ENCODE measurements around the gene VPS13A. TPM values are rescaled to one million over a fixed set of nuclear protein-coding genes. Genes with fewer than 3 reads are reported as not detected.
A peak's percentile ranks its signal among the peaks of the same experiment; 100 is the strongest.

Gene VPS13A
- total and polyA plus RNA-seq, 2 of the 13 experiments (the other 11 are each of a cell fraction or from before 2014, with no cell fraction given), result 20.4 to 20.7 TPM

DNA sequence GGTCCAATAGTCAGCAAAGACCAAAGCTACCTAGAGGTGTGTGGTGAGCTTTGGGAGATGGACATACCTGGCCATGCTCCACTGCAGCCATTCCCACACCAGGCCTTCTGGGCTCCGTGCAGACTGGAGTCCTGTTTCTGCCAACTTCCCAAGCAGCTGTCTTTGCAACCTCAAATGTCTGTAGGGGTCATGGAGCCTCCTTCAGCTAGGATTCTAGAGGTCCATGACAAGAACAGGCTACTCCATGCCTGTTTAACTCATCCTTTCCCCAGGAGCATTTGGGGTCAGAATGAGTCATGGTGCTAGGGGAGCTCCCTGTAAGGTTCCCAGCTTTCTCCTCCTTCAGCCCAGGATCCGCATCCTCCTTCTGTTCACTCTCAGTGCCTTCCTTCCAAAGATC is 17.1 kb downstream of the VPS13A start:
- TF ChIP-seq KDM6A (CRISPR knock-in tag; IDR thresholded peaks at IDR 0.05; ENCODE audit: low read depth), result no peak
- in situ Hi-C loops (cut with HindIII; ENCODE audit: extremely low pct_ligation_motif_present, low pct_unique_long_range_greater_than_20kb) (no loop called here), intact Hi-C loops (cut with micrococcal nuclease; ENCODE audit: unreplicated experiment) (no loop called here)
- Histone ChIP-seq H2AFZ (ENCODE audit: low read length) (no peak overlapping the region), H4K20me1 (ENCODE audit: insufficient read depth, low read length) (peaks cover 14% of the 10 kb centered on the region; the same call in 1 of the 2 replicates), H3K4me3 (replicated peaks in 1 of 3; ENCODE audit: insufficient read depth in 1 of 3, low read depth in 2 of 3, low read length in 3 of 3) (no peak overlapping the region), H3K4me1 (ENCODE audit: insufficient read depth, low read length) (no peaks in the 10 kb centered on the region), H3K4me2 (ENCODE audit: low read depth, low read length) (no peak overlapping the region), H3K36me3 (replicated peaks in 1 of 2; ENCODE audit: control insufficient read depth in 1 of 2, insufficient read depth in 2 of 2, low read length in 2 of 2) (no peaks in the 10 kb centered on the region), H3K9ac (ENCODE audit: insufficient read depth, low read depth, low read length) (no peak overlapping the region), H3K27me3 (ENCODE audit: control insufficient read depth in 1 of 2, insufficient read depth in 2 of 2, low read length in 2 of 2) (no peaks in the 10 kb centered on the region), H3K79me2 (ENCODE audit: insufficient read depth, low read length) (peaks cover 72% of the 10 kb centered on the region), H3K9me3 (ENCODE audit: low read length) (no peaks in the 10 kb centered on the region), H3K27ac (ENCODE audit: extremely low read length, insufficient read depth, low read length) (no peak overlapping the region)
- DNase-seq (ENCODE audit: low spot score) (no peak), FAIRE-seq (no peak), ATAC-seq (no peak)
- CTCF ChIA-PET (ENCODE audit: low intra/inter-chr PET ratio, low total read pairs), result no interaction called here
- POLR2A ChIA-PET, result no interaction called here
- whole genome bisulfite sequencing (ENCODE audit: low lambda C conversion rate), result 100% methylated on average over 1 of the region's 2 CpGs
- no TSS peak for BruUV-seq (replicated peaks)

DNA sequence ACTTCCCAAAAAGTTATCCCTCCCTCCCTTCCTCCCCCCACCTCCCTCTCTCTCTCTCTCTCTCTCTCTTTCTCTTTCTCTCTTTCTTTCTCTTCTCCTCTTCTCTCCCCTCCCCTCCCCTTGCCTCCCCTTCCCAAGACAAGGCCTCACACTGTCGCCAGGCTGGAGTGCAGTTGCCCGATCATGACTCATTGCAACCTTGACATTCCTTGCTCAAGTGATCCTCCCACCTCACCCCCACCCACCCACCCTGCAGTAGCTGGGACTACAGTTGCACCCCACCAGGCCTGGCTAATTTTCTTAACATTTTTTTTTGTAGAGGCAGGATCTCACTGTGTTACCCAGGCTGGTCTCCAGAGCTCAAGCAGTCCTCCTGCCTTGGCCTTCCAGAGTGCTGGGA is 32.8 kb downstream of the VPS13A start:
- H2AFZ ChIP-seq (ENCODE audit: low read length), result no peak overlapping the region
- no peaks in the 10 kb centered on the region for H3K9me3 ChIP-seq (ENCODE audit: low read length)
- CTCF ChIA-PET (ENCODE audit: low intra/inter-chr PET ratio, low total read pairs), result no interaction called here
- H3K36me3 ChIP-seq (replicated peaks in 1 of 2; ENCODE audit: control insufficient read depth in 1 of 2, insufficient read depth in 2 of 2, low read length in 2 of 2), result peaks cover 5 to 30% of the 10 kb centered on the region in 2 experiments; a peak in 3 of 5 replicates
- DNase-seq (ENCODE audit: low spot score) (peak; percentile 58), FAIRE-seq (no peak), ATAC-seq (peak; percentile 69; the same call in 2 of the 3 replicates)
- POLR2A ChIA-PET, result no interaction called here
- intact Hi-C loops (cut with micrococcal nuclease; ENCODE audit: unreplicated experiment) (no loop called here), in situ Hi-C loops (cut with HindIII; ENCODE audit: extremely low pct_ligation_motif_present, low pct_unique_long_range_greater_than_20kb) (loop anchor here (5.0 kb wide), 1 partner anchor 38 kb away; no protein-coding TSS in a partner anchor)
- H4K20me1 ChIP-seq (ENCODE audit: insufficient read depth, low read length), result no peaks in the 10 kb centered on the region
- no peak overlapping the region for H3K27ac ChIP-seq (ENCODE audit: extremely low read length, insufficient read depth, low read length)
- 37% methylated on average over 2 of the region's 2 CpGs for WGBS (ENCODE audit: low lambda C conversion rate)
- H3K9ac ChIP-seq (ENCODE audit: insufficient read depth, low read depth, low read length), result no peak overlapping the region
- no TSS peak for BruUV-seq (replicated peaks)
- H3K4me1 ChIP-seq (ENCODE audit: insufficient read depth, low read length), result peaks cover 13% of the 10 kb centered on the region
- no peaks in the 10 kb centered on the region for H3K79me2 ChIP-seq (ENCODE audit: insufficient read depth, low read length)
- H3K4me2 ChIP-seq (ENCODE audit: low read depth, low read length), result no peak overlapping the region
- H3K27me3 ChIP-seq (ENCODE audit: control insufficient read depth in 1 of 2, insufficient read depth in 2 of 2, low read length in 2 of 2), result no peaks in the 10 kb centered on the region
- no peak overlapping the region for H3K4me3 ChIP-seq (replicated peaks in 1 of 3; ENCODE audit: insufficient read depth in 1 of 3, low read depth in 2 of 3, low read length in 3 of 3)
- TF ChIP-seq ZUFSP (CRISPR knock-in tag; IDR thresholded peaks at IDR 0.05; ENCODE audit: borderline replicate concordance) (no peak), RARG (CRISPR knock-in tag; IDR thresholded peaks at IDR 0.05; ENCODE audit: low read depth) (no peak), FOSL2 (CRISPR knock-in tag; IDR thresholded peaks at IDR 0.05) (peak; percentile 73), ZNF768 (CRISPR knock-in tag; IDR thresholded peaks at IDR 0.05) (no peak), ZNF710 (CRISPR knock-in tag; IDR thresholded peaks at IDR 0.05; ENCODE audit: borderline replicate concordance) (0 out of 2 replicates have a peak, but pooled peaks have one; percentile 28), DZIP1 (CRISPR knock-in tag; IDR thresholded peaks at IDR 0.05) (no peak), TEAD3 (CRISPR knock-in tag; optimal IDR thresholded peaks at IDR 0.05; ENCODE audit: borderline replicate concordance) (peak; percentile 24)
- TF ChIP-seq, protein P1, sequence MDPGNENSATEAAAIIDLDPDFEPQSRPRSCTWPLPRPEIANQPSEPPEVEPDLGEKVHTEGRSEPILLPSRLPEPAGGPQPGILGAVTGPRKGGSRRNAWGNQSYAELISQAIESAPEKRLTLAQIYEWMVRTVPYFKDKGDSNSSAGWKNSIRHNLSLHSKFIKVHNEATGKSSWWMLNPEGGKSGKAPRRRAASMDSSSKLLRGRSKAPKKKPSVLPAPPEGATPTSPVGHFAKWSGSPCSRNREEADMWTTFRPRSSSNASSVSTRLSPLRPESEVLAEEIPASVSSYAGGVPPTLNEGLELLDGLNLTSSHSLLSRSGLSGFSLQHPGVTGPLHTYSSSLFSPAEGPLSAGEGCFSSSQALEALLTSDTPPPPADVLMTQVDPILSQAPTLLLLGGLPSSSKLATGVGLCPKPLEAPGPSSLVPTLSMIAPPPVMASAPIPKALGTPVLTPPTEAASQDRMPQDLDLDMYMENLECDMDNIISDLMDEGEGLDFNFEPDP (CRISPR knock-in tag; conservative IDR thresholded peaks at IDR 0.05), result no peak
- TF ChIP-seq, protein P2, sequence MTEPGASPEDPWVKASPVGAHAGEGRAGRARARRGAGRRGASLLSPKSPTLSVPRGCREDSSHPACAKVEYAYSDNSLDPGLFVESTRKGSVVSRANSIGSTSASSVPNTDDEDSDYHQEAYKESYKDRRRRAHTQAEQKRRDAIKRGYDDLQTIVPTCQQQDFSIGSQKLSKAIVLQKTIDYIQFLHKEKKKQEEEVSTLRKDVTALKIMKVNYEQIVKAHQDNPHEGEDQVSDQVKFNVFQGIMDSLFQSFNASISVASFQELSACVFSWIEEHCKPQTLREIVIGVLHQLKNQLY (CRISPR knock-in tag; IDR thresholded peaks at IDR 0.05), result no peak

Measured in HepG2 (cell line).